H1 (cell line): ENCODE measurements around the gene TMEM138.

Source experiments
- BCL11A ChIP-seq, 2 experiments: IDR thresholded peaks; one replicate each; pipeline ENCODE4 v1.6.1; 2011; ENCODE audit warnings: low read depth in 2 of 2, low read length in 2 of 2, mild to moderate bottlenecking in 2 of 2
- CEBPB ChIP-seq: IDR thresholded peaks from 2 replicates; pipeline ENCODE4 v1.6.1; 2012; ENCODE audit warnings: low read depth, low read length
- CHD1 ChIP-seq: IDR thresholded peaks from 2 replicates; pipeline ENCODE4 v1.6.1; 2012; ENCODE audit warnings: low read depth, low read length, improper control_type of control experiment
- GABPA ChIP-seq: IDR thresholded peaks from 2 replicates; pipeline ENCODE4 v1.6.1; 2011; ENCODE audit warnings: mild to moderate bottlenecking, low read length, moderate library complexity, borderline replicate concordance; ENCODE audit not compliant: insufficient read depth
- NANOG ChIP-seq: IDR thresholded peaks from 2 replicates; pipeline ENCODE4 v1.6.1; 2011; ENCODE audit warnings: low read length, low read depth, mild to moderate bottlenecking, inconsistent platforms; ENCODE audit not compliant: insufficient read depth, poor library complexity, severe bottlenecking
- POLR2A ChIP-seq, 2 experiments: IDR thresholded peaks; 1 replicate in 1 of 2; 2 replicates in 1 of 2; pipeline ENCODE4 v1.6.1; 2011; ENCODE audit warnings: low read depth in 2 of 2, low read length in 2 of 2, mild to moderate bottlenecking in 2 of 2; ENCODE audit errors: control extremely low read depth in 1 of 2
- POLR2AphosphoS5 ChIP-seq: IDR thresholded peaks from 2 replicates; pipeline ENCODE4 v1.6.1; 2011; ENCODE audit warnings: low read depth, low read length
- RAD21 ChIP-seq, 2 experiments: IDR thresholded peaks in 1 of 2; conservative IDR thresholded peaks in 1 of 2; 2 replicates each; pipeline ENCODE4 v1.6.1; 2011; ENCODE audit warnings: low read depth in 2 of 2, low read length in 2 of 2, improper control_type of control experiment in 1 of 2, inconsistent platforms in 1 of 2, mild to moderate bottlenecking in 1 of 2, moderate library complexity in 1 of 2
- RBBP5 ChIP-seq: IDR thresholded peaks from 2 replicates; pipeline ENCODE4 v1.7.1; 2012; ENCODE audit warnings: low read depth, mild to moderate bottlenecking, inconsistent platforms, low read length, moderate library complexity, borderline replicate concordance
- SRF ChIP-seq: IDR thresholded peaks from 2 replicates; pipeline ENCODE4 v1.6.1; 2011; ENCODE audit warnings: mild to moderate bottlenecking, low read depth, low read length, moderate library complexity
- ZNF274 ChIP-seq: IDR thresholded peaks from 2 replicates; pipeline ENCODE4 v1.7.0; 2012; ENCODE audit warnings: low read length, borderline replicate concordance; ENCODE audit errors: extremely low read depth
- TF ChIP-seq, protein P1 (sequence below), 3 experiments: IDR thresholded peaks; 1 replicate in 2 of 3; 2 replicates in 1 of 3; pipeline versions ENCODE4 v1.5.1 to v1.6.1; 2011; ENCODE audit warnings: low read length in 3 of 3, mild to moderate bottlenecking in 3 of 3, inconsistent platforms in 2 of 3, low read depth in 1 of 3, moderate library complexity in 1 of 3; ENCODE audit not compliant: insufficient read depth in 1 of 3; ENCODE audit errors: control extremely low read depth in 1 of 3

DNA sequence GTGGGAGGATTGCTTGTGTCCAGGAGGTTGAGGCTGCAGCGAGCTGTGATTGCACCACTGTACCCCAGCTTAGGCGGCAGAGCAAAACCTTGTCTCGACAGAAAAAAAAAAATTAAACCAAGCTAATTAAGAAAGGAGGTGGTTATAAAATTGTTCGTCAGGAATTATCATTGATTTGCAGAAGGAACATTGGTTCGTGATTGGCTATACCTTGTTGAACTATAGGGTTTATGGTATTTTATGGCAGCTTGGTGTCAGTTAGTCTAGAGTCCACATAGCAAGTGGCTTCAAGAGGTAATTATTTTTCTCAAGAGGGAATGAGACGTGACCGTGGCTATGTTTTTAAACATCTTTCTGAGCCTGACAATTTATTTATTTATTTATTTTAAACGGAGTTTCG lies 18.7 kb downstream of the TMEM138 start:
- TF ChIP-seq CHD1 = no peak
- no peak for TF ChIP-seq RAD21 (IDR thresholded peaks at IDR 0.05 in 1 of 2, conservative IDR thresholded peaks at IDR 0.05 in 1 of 2; ENCODE audit: low read depth in 2 of 2, low read length in 2 of 2)
- TF ChIP-seq RBBP5 = no peak
- TF ChIP-seq, protein P1, sequence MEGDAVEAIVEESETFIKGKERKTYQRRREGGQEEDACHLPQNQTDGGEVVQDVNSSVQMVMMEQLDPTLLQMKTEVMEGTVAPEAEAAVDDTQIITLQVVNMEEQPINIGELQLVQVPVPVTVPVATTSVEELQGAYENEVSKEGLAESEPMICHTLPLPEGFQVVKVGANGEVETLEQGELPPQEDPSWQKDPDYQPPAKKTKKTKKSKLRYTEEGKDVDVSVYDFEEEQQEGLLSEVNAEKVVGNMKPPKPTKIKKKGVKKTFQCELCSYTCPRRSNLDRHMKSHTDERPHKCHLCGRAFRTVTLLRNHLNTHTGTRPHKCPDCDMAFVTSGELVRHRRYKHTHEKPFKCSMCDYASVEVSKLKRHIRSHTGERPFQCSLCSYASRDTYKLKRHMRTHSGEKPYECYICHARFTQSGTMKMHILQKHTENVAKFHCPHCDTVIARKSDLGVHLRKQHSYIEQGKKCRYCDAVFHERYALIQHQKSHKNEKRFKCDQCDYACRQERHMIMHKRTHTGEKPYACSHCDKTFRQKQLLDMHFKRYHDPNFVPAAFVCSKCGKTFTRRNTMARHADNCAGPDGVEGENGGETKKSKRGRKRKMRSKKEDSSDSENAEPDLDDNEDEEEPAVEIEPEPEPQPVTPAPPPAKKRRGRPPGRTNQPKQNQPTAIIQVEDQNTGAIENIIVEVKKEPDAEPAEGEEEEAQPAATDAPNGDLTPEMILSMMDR (IDR thresholded peaks at IDR 0.05; ENCODE audit: control extremely low read depth in 1 of 3, insufficient read depth in 1 of 3, low read depth in 1 of 3, low read length in 3 of 3) = no peak
- no peak for TF ChIP-seq SRF
- no peak for TF ChIP-seq POLR2A (IDR thresholded peaks at IDR 0.05; ENCODE audit: control extremely low read depth in 1 of 2, low read depth in 2 of 2, low read length in 2 of 2)
- TF ChIP-seq NANOG = no peak
- no peak for TF ChIP-seq GABPA
- no peak for TF ChIP-seq BCL11A (IDR thresholded peaks at IDR 0.05; ENCODE audit: low read depth in 2 of 2, low read length in 2 of 2)
- TF ChIP-seq CEBPB = no peak
- TF ChIP-seq POLR2AphosphoS5 = no peak
- TF ChIP-seq ZNF274 = no peak
